ENCODE data around the gene MAPK8IP3.

MAPK8IP3 gene

GRCh38 chr16:1743376-1744337 is 37.7 kb downstream of the MAPK8IP3 start:
- no peak for DNase-seq

- no peak for DNase-seq
These were observed 38.4 kb downstream of the MAPK8IP3 start for GRCh38 chr16:1744338-1744840.

- DNase-seq = no peak
These were observed 39.3 kb downstream of the MAPK8IP3 start for GRCh38 chr16:1745181-1745899.

DNA sequence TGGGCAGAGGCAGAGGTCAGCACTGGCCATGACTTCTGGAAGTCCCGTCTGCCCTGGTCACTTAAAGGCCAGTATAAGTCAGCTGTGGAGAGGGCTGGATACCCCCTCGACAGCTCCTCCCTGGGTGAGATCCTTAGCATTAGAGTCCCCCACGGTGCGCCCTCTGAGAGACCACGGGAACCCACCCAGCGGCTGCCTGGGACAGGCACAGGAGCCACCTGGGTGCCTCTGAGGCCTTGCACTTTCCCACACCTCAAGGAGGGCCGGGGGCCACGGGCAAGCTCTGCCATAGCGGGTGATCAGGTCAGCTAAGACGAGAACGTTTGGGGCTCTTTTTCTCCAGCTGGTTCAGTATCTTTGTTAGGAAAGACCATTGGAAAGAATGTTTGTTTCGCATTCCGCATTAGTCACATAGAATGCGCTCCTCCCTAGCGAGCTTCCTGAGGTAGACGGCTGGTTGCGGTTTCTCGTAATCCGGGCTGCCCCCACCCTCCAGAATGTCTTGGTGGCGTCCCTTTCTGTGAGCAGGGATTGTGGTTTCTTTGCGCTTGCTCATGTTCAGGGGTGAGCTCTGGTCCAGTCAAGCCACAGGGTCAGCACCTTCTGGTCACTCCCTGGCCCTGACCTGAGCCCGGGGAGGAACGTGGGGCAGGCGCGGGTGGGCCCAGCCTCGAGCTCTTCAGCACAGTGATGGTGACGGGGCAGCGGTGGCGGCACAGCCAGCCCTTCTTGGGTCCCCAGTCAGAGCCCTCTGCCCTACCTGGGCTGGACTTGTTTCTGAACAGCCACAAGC is 40.1 kb downstream of the MAPK8IP3 start:
- DNase-seq = no peak

- DNase-seq = no peak
These were observed 40.7 kb downstream of the MAPK8IP3 start for GRCh38 chr16:1746693-1747195.

DNA sequence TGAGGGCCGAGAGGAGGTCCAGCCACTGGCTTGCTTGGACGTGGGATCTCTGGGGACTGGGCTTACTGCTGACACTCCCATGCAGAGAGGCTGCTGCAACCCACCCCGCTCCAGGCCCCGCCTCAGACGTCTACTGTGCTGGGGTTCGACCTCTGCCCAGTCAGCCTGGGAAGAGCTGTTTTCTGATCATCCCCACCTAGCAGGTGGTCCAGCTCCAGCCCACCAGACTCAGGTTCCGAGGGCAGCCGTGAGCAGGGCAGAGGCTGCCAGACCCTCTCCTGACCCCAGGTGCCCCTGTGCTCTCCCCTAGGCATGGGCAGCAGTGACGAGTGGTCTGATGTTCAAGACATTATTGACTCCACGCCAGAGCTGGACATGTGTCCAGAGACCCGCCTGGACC is 41.9 kb downstream of the MAPK8IP3 start:
- DNase-seq = no peak

GRCh38 chr16:1749152-1750117 is 43.4 kb downstream of the MAPK8IP3 start:
- no peak for DNase-seq

GRCh38 chr16:1751946-1752345 is 46.0 kb downstream of the MAPK8IP3 start:
- no peak for DNase-seq

GRCh38 chr16:1752853-1753252 is 46.9 kb downstream of the MAPK8IP3 start:
- DNase-seq = no peak

DNA sequence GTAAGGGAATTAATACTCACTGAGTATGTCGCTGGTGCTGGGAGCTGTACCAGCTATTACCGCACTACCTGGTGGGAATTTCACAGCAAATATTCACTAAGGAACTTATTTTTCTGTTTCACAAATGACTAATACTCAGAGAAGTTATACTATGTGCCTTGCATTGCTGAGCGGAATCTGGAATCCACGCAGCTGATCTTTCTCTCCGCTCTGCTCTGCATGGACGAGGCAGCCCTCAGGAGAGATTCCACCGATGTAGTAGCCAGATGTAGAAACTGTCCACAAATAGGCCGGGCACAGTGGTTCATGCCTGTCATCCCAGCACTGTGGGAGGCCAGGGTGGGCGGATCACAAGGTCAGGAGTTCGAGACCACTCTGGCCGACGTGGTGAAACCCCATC is 48.2 kb downstream of the MAPK8IP3 start:
- DNase-seq = no peak

- no peak for DNase-seq
These were observed 51.9 kb downstream of the MAPK8IP3 start for GRCh38 chr16:1757714-1758461.

GRCh38 chr16:1758923-1759322 is 52.9 kb downstream of the MAPK8IP3 start:
- no peak for DNase-seq

DNA sequence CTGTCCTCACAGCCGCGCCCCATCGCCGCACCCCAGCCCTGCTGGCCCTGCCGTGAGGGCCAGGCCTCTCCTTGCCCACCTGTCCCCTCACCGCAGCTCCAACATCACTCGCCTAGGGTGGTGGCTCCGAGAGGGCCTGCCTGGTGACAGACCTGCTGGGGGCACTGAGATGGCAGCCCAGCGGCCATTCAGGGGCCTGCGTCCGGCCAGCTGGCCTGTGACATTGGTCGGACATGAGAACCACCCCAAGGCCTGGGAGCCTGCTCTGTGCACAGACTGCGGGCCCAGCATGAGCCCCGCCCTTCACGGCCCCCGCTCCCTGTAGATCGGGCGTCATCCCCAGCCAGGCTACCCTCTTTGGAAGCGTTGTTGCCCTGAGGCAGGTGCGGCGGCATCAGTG is 53.5 kb downstream of the MAPK8IP3 start:
- DNase-seq = no peak

- no peak for DNase-seq
These were observed 54.9 kb downstream of the MAPK8IP3 start for GRCh38 chr16:1760911-1761310.

DNA sequence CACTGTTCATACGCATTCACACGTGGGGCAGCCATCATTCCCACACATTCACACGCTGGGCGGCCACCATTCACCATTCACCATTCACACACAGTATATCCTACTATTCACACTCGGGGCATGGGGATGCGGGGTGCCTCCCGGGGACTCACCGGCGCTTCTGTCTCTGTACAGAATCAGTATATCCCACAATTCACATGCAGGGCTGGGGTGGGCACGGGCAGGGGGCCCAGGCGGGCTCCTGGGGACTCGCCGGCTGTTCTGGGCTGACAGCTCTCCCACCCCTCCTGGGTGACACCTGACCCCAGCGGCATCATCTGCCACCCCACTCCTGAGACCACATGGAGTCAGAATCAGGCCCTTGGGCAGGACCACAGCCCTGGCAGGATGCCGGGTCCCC is 55.8 kb downstream of the MAPK8IP3 start:
- no peak for DNase-seq

- no peak for DNase-seq
These were observed 56.3 kb downstream of the MAPK8IP3 start for GRCh38 chr16:1762196-1762878.

- no peak for DNase-seq
These were observed 57.0 kb downstream of the MAPK8IP3 start for GRCh38 chr16:1762879-1763520.

- no peak for DNase-seq
These were observed 57.8 kb downstream of the MAPK8IP3 start for GRCh38 chr16:1763521-1764511.

All from activated CD8-positive, alpha-beta memory T cell treated with anti-CD3 and anti-CD28 coated beads, Interleukin-2, amount 50 U/mL, for 48 hours (primary cell).